BLaER1 (cell line): ENCODE results near the gene LPP.

Experiments used
- H3K27ac ChIP-seq: shearing (Covaris generic); formaldehyde crosslinking; 2 replicates; pipeline ENCODE4 v1.8.1; 2022
- H3K27me3 ChIP-seq: shearing (Covaris generic); formaldehyde crosslinking; 2 replicates; pipeline ENCODE4 v1.8.1; 2022
- H3K36me3 ChIP-seq: shearing (Covaris generic); formaldehyde crosslinking; 2 replicates; pipeline ENCODE4 v1.8.1; 2022
- H3K4me1 ChIP-seq: shearing (Covaris generic); formaldehyde crosslinking; 2 replicates; pipeline ENCODE4 v1.8.1; 2022
- H3K4me2 ChIP-seq: shearing (Covaris generic); formaldehyde crosslinking; 2 replicates; pipeline ENCODE4 v1.8.1; 2022
- H3K4me3 ChIP-seq: shearing (Covaris generic); formaldehyde crosslinking; 2 replicates; pipeline ENCODE4 v1.8.1; 2022
- H3K9ac ChIP-seq: shearing (Covaris generic); formaldehyde crosslinking; 2 replicates; pipeline ENCODE4 v1.8.1; 2022
- H3K9me3 ChIP-seq: shearing (Covaris generic); formaldehyde crosslinking; 2 replicates; pipeline ENCODE4 v1.8.1; 2022
- H4K20me1 ChIP-seq: shearing (Covaris generic); formaldehyde crosslinking; 2 replicates; pipeline ENCODE4 v1.8.1; 2022
- Cebpa-rat ChIP-seq: shearing (Covaris generic); IDR thresholded peaks from 2 replicates; pipeline ENCODE4 v1.8.1; 2022

Gene LPP

DNA sequence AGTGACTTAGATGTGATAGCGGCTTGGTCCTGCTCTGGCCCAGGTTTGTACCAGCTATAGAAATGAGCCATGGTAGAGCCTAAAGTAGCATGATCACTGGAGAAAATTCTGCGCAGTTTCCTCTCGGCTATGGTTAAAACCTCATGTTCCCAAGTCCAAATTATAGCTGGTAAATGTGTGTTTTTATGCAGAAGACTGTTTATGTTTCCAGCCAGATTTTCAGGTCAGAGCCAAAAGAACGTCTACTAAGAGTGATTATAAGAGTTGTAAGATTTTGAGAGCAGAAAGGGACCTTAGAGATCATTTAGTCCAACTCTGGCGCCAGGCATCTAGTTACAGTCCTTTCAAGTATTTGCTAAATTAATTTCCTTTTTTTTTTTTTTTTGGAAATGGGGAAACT lies 333.7 kb downstream of the LPP start:
- peaks cover 11% of the 10 kb centered on the region for H3K4me1 ChIP-seq
- no peak overlapping the region for H3K4me3 ChIP-seq
- no peaks in the 10 kb centered on the region for H4K20me1 ChIP-seq
- H3K9me3 ChIP-seq: no peaks in the 10 kb centered on the region
- peaks cover 30% of the 10 kb centered on the region for H3K36me3 ChIP-seq
- no peak for TF ChIP-seq Cebpa-rat
- H3K27ac ChIP-seq: no peak overlapping the region
- no peaks in the 10 kb centered on the region for H3K27me3 ChIP-seq
- H3K4me2 ChIP-seq: no peak overlapping the region
- H3K9ac ChIP-seq: no peak overlapping the region

DNA sequence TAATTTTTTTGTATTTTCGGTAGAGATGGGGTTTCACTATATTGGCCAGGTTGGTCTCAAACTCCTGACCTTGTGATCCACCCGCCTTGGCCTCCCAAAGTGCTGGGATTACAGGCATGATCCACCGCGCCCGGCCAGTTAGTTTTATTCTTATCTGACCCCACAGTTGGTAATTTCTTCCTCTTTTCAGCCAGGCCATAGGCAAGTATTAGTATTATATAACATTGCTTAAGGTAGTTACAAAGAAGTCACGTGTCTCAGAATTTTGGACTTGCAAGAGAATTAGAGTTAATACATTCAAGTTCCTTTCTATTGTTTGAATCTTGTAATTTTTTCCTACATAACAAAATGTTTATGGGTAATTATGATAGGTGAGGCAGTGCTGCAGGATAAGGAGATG lies 334.8 kb downstream of the LPP start:
- no peaks in the 10 kb centered on the region for H3K27me3 ChIP-seq
- peaks cover 11% of the 10 kb centered on the region for H3K4me1 ChIP-seq
- no peak overlapping the region for H3K27ac ChIP-seq
- H3K36me3 ChIP-seq: peaks cover 30% of the 10 kb centered on the region
- no peak overlapping the region for H3K4me2 ChIP-seq
- H3K4me3 ChIP-seq: no peak overlapping the region
- no peaks in the 10 kb centered on the region for H4K20me1 ChIP-seq
- H3K9me3 ChIP-seq: no peaks in the 10 kb centered on the region
- no peak for TF ChIP-seq Cebpa-rat
- H3K9ac ChIP-seq: no peak overlapping the region

DNA sequence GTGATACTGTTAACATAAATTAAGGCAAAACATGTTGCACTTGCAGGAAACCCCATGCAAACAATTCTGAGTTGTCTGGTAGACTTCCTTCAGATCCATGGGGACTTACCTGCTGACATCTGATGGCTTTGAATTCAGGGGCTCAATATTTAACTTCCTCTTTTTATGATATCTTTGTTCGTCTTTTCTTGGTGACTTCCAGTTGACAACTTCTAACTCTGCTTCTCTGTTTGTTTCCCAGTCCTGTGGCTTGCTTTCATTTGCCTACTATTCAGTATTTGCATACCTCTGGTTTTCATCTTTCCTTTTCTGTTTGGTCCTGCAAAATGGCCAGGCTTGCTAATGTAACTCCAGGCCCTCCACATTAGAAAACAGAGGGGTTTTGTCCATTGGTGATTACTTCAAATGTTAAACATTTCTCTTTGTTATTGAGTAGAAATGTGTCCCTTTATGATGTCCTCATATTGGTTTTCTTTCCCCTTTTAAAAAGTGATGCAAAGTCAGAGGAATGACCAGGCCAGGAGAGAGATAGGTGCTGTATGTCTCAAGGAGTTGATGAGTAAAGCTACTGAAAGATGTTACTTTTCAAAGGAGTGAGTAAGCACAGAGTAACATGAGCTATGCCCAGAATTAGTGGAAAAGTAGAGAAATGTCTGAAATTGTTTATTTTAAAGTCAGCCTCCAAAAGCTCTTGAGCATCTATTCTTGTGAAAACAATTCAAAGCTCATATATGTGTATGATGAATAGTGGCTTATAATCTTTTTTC lies 335.9 kb downstream of the LPP start:
- Histone ChIP-seq H3K4me3 (no peak overlapping the region), H3K4me1 (peaks cover 18% of the 10 kb centered on the region), H3K4me2 (peak overlapping the region; percentile 0; the same call in 1 of the 2 replicates), H3K9me3 (no peaks in the 10 kb centered on the region), H3K27ac (no peak overlapping the region), H4K20me1 (no peaks in the 10 kb centered on the region), H3K36me3 (peaks cover 25% of the 10 kb centered on the region), H3K9ac (no peak overlapping the region), H3K27me3 (no peaks in the 10 kb centered on the region)
- no peak for TF ChIP-seq Cebpa-rat

DNA sequence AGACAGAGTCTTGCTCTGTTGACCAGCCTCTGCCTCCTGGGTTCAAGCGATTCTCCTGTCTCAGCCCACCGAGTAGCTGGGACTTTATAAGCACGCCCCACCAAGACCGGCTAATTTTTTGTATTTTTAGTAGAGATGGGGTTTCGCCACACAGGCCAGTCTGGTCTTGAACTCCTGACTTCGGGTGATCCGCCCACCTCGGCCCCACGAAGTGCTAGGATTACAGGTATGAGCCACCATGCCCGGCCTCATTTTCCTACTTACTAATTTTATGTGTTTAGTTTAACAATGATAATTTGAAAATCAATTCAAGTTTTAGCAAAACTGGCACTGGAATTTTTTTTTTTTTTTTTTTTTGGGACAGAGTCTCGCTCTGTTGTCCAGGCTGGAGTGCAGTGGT lies 336.5 kb downstream of the LPP start:
- H3K4me1 ChIP-seq: peaks cover 18% of the 10 kb centered on the region
- no peaks in the 10 kb centered on the region for H3K27me3 ChIP-seq
- no peaks in the 10 kb centered on the region for H3K9me3 ChIP-seq
- H3K4me2 ChIP-seq: no peak overlapping the region
- H3K9ac ChIP-seq: no peak overlapping the region
- TF ChIP-seq Cebpa-rat: no peak
- H3K27ac ChIP-seq: no peak overlapping the region
- no peak overlapping the region for H3K4me3 ChIP-seq
- H4K20me1 ChIP-seq: no peaks in the 10 kb centered on the region
- H3K36me3 ChIP-seq: peaks cover 19% of the 10 kb centered on the region

DNA sequence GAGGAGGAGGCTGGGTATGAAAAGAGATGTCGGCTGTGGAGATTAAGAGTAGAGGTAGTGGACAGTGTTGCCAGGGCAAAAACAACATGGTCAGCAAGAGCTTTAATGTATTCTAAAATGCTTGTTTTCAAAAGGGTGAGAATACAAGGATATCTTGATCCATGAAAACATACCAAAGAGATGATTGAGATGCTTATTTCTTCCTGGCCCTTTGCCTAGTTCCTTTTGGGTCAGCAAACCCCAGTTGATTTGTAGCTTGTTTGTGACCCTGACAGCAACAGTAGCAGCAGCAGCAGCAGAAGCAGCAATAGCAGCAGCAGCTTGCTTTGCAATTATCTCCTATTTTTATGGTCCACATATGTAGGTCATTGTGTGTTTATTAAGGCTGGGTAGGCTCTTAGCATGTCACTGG lies 337.3 kb downstream of the LPP start:
- Histone ChIP-seq H3K4me2 (no peak overlapping the region), H3K27ac (no peak overlapping the region), H3K9me3 (no peaks in the 10 kb centered on the region), H3K4me1 (peaks cover 18% of the 10 kb centered on the region), H3K9ac (no peak overlapping the region), H3K4me3 (no peak overlapping the region), H4K20me1 (no peaks in the 10 kb centered on the region), H3K27me3 (no peaks in the 10 kb centered on the region), H3K36me3 (peaks cover 15% of the 10 kb centered on the region)
- no peak for TF ChIP-seq Cebpa-rat

DNA sequence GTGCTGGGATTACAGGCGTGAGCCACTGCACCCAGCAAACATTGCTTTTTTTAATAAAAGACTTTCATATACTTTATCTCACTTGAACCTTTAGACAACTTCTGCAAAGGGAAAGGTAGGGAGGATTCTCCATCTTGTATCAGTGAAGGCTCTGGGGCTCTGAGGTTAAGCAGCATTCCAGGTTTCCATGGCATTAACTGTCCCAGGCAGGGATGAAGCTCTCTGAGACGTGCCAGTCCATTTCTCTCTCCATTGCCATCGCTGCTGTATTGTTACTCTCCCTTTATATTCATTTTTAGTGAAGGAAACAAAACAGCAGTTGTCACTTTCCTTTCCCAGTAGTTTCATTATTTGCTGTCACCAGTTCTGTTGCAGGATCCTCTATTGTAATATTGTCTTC lies 342.4 kb downstream of the LPP start:
- Histone ChIP-seq H3K36me3 (peaks cover 3% of the 10 kb centered on the region), H3K4me3 (no peak overlapping the region), H3K27ac (no peak overlapping the region), H3K4me2 (no peak overlapping the region), H3K27me3 (no peaks in the 10 kb centered on the region), H3K9me3 (peaks cover 5% of the 10 kb centered on the region), H4K20me1 (no peaks in the 10 kb centered on the region), H3K4me1 (peaks cover 16% of the 10 kb centered on the region), H3K9ac (no peak overlapping the region)
- TF ChIP-seq Cebpa-rat: no peak

DNA sequence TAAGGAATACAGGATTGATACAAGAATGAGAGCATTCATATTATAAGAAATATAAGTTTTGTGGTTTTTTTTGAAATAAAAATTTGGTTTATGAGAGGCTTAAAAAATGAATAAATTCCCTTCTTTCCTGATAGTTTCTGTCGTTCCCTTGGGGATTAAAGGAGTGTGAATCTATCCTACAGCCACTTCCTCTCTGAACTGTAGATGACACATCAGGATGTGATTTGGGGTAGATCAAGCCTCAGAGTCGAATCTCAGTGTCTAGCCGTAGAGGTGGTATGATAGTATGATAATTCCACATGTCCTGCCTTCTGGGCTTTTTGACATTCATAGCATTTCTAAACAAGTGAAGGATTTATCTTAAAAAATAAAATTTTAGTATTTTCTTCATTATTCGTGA lies 343.1 kb downstream of the LPP start:
- H4K20me1 ChIP-seq: no peaks in the 10 kb centered on the region
- H3K4me2 ChIP-seq: peak overlapping the region; percentile 12; the same call in 1 of the 2 replicates
- no peak overlapping the region for H3K27ac ChIP-seq
- H3K9ac ChIP-seq: no peak overlapping the region
- no peaks in the 10 kb centered on the region for H3K36me3 ChIP-seq
- H3K27me3 ChIP-seq: no peaks in the 10 kb centered on the region
- no peak for TF ChIP-seq Cebpa-rat
- H3K4me1 ChIP-seq: peaks cover 16% of the 10 kb centered on the region
- H3K9me3 ChIP-seq: peaks cover 11% of the 10 kb centered on the region
- no peak overlapping the region for H3K4me3 ChIP-seq

DNA sequence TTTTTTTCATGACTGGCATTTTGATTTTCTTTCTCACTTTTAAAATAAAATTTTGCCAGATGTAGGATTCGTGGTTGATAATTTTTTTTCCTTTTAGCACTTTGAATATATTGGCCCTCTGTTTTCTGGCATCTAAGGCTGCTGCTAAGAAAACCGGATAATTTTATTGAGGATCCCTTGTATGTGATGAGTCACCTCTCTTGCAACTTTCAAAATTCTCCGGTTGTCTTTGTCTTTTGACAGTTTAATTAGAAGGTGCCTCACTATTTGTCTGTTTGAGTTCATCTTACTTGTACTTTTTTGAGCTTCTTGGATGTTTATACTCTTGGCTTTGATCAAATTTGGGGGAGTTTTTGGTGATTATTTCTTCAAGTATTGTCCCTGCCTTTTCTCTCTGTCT lies 349.7 kb downstream of the LPP start:
- peaks cover 41% of the 10 kb centered on the region for H3K9me3 ChIP-seq
- TF ChIP-seq Cebpa-rat: no peak
- H3K9ac ChIP-seq: no peak overlapping the region
- H3K27ac ChIP-seq: no peak overlapping the region
- no peaks in the 10 kb centered on the region for H4K20me1 ChIP-seq
- H3K4me2 ChIP-seq: no peak overlapping the region
- H3K27me3 ChIP-seq: no peaks in the 10 kb centered on the region
- peaks cover 25% of the 10 kb centered on the region for H3K4me1 ChIP-seq
- no peaks in the 10 kb centered on the region for H3K36me3 ChIP-seq
- H3K4me3 ChIP-seq: no peak overlapping the region

DNA sequence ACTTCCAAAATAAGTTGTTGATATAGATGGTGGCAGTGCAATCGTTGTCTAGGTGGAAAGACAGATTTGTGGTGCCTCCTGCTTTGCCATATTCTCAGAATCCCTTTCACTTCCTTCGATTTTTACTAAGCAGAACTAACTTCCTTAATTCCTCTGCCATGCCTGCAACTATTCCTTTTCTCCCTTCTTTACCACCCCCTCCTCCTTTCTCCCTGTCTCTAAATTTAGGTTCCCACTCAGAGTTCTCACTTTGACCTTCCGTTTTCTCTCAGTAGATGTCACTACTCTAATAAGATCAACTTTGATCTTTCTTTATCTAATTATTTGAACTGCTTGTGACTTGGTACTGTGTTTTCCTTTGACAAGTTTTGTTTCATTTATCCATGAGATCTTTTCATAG lies 351.2 kb downstream of the LPP start:
- Histone ChIP-seq H3K27me3 (no peaks in the 10 kb centered on the region), H3K4me3 (no peak overlapping the region), H3K9ac (no peak overlapping the region), H3K4me2 (no peak overlapping the region), H3K36me3 (no peaks in the 10 kb centered on the region), H3K27ac (no peak overlapping the region), H3K9me3 (peaks cover 41% of the 10 kb centered on the region), H3K4me1 (peaks cover 33% of the 10 kb centered on the region), H4K20me1 (no peaks in the 10 kb centered on the region)
- TF ChIP-seq Cebpa-rat: no peak

DNA sequence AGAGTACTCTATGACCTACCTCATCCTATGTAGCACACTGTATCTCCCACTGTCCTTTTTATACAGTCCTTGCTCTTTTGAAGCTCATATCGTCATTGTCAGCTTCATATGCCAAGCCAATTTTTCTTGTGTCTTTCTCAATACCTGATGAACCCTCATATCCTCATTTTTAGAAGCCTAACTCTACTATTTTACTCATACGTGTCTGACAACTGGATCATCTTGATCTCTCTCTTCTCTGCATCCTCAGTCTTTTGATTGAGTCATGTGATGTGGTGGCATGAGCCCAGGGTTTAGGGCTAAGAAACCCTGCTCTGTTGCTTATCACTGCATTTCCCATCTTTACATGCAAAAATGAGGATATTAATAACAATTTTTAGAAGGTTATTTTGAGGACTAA lies 352.0 kb downstream of the LPP start:
- H3K9ac ChIP-seq: no peak overlapping the region
- H3K27me3 ChIP-seq: no peaks in the 10 kb centered on the region
- no peak overlapping the region for H3K27ac ChIP-seq
- H3K36me3 ChIP-seq: no peaks in the 10 kb centered on the region
- peaks cover 41% of the 10 kb centered on the region for H3K9me3 ChIP-seq
- TF ChIP-seq Cebpa-rat: no peak
- H3K4me3 ChIP-seq: no peak overlapping the region
- no peak overlapping the region for H3K4me2 ChIP-seq
- peaks cover 33% of the 10 kb centered on the region for H3K4me1 ChIP-seq
- H4K20me1 ChIP-seq: no peaks in the 10 kb centered on the region

DNA sequence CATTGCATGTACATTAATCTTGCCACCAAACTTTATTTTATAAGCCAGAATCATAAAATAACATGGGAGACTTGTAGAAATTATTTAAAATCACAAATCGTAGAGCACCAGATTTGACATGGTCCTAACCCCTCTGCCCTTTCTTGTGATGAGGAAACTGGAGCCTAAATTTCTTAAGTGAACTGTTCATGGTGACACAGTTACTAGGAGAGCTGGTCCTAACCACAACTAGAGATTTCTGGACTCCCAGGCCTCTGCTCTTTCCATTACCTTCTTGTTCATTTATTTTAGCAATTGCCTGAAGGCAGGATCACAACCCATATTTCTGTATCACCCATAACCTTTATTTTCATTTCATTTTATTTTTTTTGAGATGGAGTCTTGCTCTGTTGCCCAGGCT lies 352.5 kb downstream of the LPP start:
- Histone ChIP-seq H3K36me3 (no peaks in the 10 kb centered on the region), H4K20me1 (no peaks in the 10 kb centered on the region), H3K9ac (no peak overlapping the region), H3K4me2 (no peak overlapping the region), H3K27me3 (no peaks in the 10 kb centered on the region), H3K4me3 (no peak overlapping the region), H3K27ac (no peak overlapping the region), H3K4me1 (peaks cover 33% of the 10 kb centered on the region), H3K9me3 (peaks cover 36% of the 10 kb centered on the region)
- TF ChIP-seq Cebpa-rat: no peak
